OCI-LY7 (cell line): ENCODE results near the gene CCDC85B. TPM values are rescaled to one million over a fixed set of nuclear protein-coding genes. Genes with fewer than 3 reads are reported as not detected.
A peak's percentile ranks its signal among the peaks of the same experiment; 100 is the strongest.

ENCODE experiments used
- BruUV-seq: library from RNA; stranded (reverse); fragments of 400-500 nt; replicated peaks from 2 replicates; lab custom pipeline; 2021; lab: Mats Ljungman, UMichigan
- CTCF ChIA-PET: fragments of 300-600 bp; sonication (Branson Sonifier 250); formaldehyde crosslinking; loops from one replicate; lab custom pipeline; 2022; ENCODE audit warnings: antibody characterized with exemption; ENCODE audit not compliant: unreplicated experiment; lab: Charles Lee
- POLR2A ChIA-PET: fragments of 300-600 bp; sonication (Branson Sonifier 250); formaldehyde crosslinking; loops from one replicate; lab custom pipeline; 2022; ENCODE audit warnings: antibody characterized with exemption; lab: Charles Lee
- DNase-seq: peaks from one replicate; pipeline ENCODE4 v3.0.0-alpha.2; 2015; ENCODE audit warnings: low spot score
- H2AFZ ChIP-seq: fragments of 200-600 bp; sonication (generic), shearing (Covaris generic); 2 replicates; pipeline ENCODE4 v1.6.1; 2014; ENCODE audit warnings: mild to moderate bottlenecking, antibody characterized with exemption, low read length, moderate library complexity
- H3K27ac ChIP-seq: fragments of 200-600 bp; sonication (generic); 2 replicates; pipeline ENCODE4 v1.5.1; 2014; ENCODE audit warnings: mixed run types, low read depth, mild to moderate bottlenecking, moderate library complexity, low read length, inconsistent platforms; ENCODE audit not compliant: poor library complexity, severe bottlenecking
- H3K36me3 ChIP-seq: fragments of 200-600 bp; sonication (generic); 2 replicates; pipeline ENCODE4 v1.6.1; 2014; ENCODE audit warnings: mild to moderate bottlenecking, antibody characterized with exemption, low read length, moderate library complexity, mixed read lengths; ENCODE audit not compliant: insufficient read depth
- H3K4me1 ChIP-seq: fragments of 200-600 bp; sonication (generic); 2 replicates; pipeline ENCODE4 v1.5.1; 2014; ENCODE audit warnings: mild to moderate bottlenecking, low read length; ENCODE audit not compliant: insufficient read depth, poor library complexity, severe bottlenecking
- H3K4me2 ChIP-seq: fragments of 200-600 bp; sonication (generic); 2 replicates; pipeline ENCODE4 v1.6.1; 2014; ENCODE audit warnings: mild to moderate bottlenecking, low read length
- H3K4me3 ChIP-seq: fragments of 200-600 bp; sonication (generic); 2 replicates; pipeline ENCODE4 v1.5.1; 2014; ENCODE audit warnings: mild to moderate bottlenecking, low read depth, low read length; ENCODE audit not compliant: poor library complexity, severe bottlenecking
- H3K79me2 ChIP-seq: fragments of 200-600 bp; sonication (generic); 2 replicates; pipeline ENCODE4 v1.6.1; 2016; ENCODE audit warnings: low read depth, mild to moderate bottlenecking, low read length, moderate library complexity, mixed read lengths; ENCODE audit not compliant: insufficient read depth
- H3K9me2 ChIP-seq: fragments of 200-600 bp; sonication (generic); 2 replicates; pipeline ENCODE4 v1.6.1; 2016; ENCODE audit warnings: mild to moderate bottlenecking, low read length, mixed read lengths; ENCODE audit not compliant: insufficient read depth
- H3K9me3 ChIP-seq: fragments of 200-600 bp; sonication (generic); 2 replicates; pipeline ENCODE4 v1.6.1; 2014; ENCODE audit warnings: mild to moderate bottlenecking, mixed run types, low read length, mixed read lengths
- H4K20me1 ChIP-seq: fragments of 200-600 bp; sonication (generic); 2 replicates; pipeline ENCODE4 v1.6.1; 2014; ENCODE audit warnings: mild to moderate bottlenecking, antibody characterized with exemption, low read length, moderate library complexity, mixed read lengths; ENCODE audit not compliant: insufficient read depth
- EZH2phosphoT487 ChIP-seq: fragments of 200-600 bp; sonication (generic); IDR thresholded peaks from 2 replicates; pipeline ENCODE4 v1.6.1; 2018; ENCODE audit warnings: low read depth, borderline replicate concordance, mild to moderate bottlenecking, mixed run types, antibody characterized with exemption, low read length, moderate library complexity, mixed read lengths
- intact Hi-C: fragments of 100-400 bp; cut with micrococcal nuclease; formaldehyde crosslinking; loops from one replicate; pipeline ENCODE4 v1.10.0; 2022; ENCODE audit not compliant: unreplicated experiment
- total RNA-seq, 2 experiments: library from RNA; depleted of rRNA in 1 of 2; stranded (reverse); fragments of >200 nt in 1 of 2; shearing (Covaris generic) in 1 of 2; gene quantifications; 2 replicates each; pipeline ENCODE4 v1.2.3, GENCODE V29; 2014 to 2022
- TF ChIP-seq, protein P1 (sequence below): fragments of 200-600 bp; sonication (generic); conservative IDR thresholded peaks from 2 replicates; pipeline ENCODE4 v1.5.1; 2014; ENCODE audit warnings: mild to moderate bottlenecking, antibody characterized with exemption, low read length, moderate library complexity, mixed read lengths

The CCDC85B gene
- total RNA-seq, 2 experiments from 2014 or later, result 64.1 to 76.7 TPM

DNA sequence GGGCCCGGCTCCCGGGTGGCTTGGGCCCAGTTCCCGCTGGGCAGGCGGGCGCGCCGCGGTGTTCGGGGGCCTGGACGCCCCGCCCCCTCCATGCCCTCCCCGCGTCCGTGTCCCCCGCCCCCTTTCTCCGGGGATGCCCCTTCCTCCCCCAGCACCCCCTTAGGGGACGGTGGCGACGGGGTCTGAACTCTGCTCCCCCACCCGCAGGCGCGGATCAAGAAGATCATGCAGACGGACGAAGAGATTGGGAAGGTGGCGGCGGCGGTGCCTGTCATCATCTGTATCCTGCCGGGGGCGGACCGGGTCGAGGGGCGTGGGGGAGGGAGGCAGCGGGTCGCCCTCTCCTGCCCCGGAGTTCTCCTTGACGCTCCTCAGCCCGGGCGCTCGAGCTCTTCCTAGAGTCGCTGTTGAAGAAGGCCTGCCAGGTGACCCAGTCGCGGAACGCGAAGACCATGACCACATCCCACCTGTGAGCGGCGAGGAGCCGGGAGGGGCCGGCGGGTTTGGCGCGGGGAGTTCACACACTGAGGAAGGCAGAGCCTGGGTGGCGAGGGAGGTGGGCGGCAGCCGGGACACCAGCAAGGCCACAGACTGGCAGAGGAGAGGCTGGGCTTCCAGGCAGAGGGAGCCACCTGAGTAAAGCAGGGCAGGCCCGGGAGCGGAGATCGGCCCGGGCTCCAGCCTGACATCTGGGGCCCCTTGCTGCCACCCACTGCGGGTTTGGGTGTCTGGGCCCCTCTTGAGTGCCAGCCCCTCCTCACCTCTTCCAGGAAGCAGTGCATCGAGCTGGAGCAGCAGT lies 29.3 kb downstream of the CCDC85B start:
- no peaks in the 10 kb centered on the region for H3K9me3 ChIP-seq
- TF ChIP-seq EZH2phosphoT487, result no peak
- TF ChIP-seq, protein P1, sequence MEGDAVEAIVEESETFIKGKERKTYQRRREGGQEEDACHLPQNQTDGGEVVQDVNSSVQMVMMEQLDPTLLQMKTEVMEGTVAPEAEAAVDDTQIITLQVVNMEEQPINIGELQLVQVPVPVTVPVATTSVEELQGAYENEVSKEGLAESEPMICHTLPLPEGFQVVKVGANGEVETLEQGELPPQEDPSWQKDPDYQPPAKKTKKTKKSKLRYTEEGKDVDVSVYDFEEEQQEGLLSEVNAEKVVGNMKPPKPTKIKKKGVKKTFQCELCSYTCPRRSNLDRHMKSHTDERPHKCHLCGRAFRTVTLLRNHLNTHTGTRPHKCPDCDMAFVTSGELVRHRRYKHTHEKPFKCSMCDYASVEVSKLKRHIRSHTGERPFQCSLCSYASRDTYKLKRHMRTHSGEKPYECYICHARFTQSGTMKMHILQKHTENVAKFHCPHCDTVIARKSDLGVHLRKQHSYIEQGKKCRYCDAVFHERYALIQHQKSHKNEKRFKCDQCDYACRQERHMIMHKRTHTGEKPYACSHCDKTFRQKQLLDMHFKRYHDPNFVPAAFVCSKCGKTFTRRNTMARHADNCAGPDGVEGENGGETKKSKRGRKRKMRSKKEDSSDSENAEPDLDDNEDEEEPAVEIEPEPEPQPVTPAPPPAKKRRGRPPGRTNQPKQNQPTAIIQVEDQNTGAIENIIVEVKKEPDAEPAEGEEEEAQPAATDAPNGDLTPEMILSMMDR, result no peak
- peak; percentile 59 for DNase-seq
- H3K4me3 ChIP-seq, result peak overlapping the region; percentile 76
- H3K9me2 ChIP-seq, result no peaks in the 10 kb centered on the region
- peak overlapping the region; percentile 33 for H2AFZ ChIP-seq
- H3K4me1 ChIP-seq, result peaks cover 22% of the 10 kb centered on the region
- BruUV-seq, result no TSS peak
- peak overlapping the region; percentile 94 for H3K4me2 ChIP-seq
- intact Hi-C loops, result loop anchor here (1.0 to 2.0 kb wide), 4 partner anchors 19 to 83 kb away; partner anchors contain the start of genes BANF1, CCDC85B, CFL1 and EIF1AD
- ChIA-PET POLR2A (no interaction called here), CTCF (no interaction called here)
- H3K79me2 ChIP-seq, result peaks cover 11% of the 10 kb centered on the region; the same call in 1 of the 2 replicates
- H3K27ac ChIP-seq, result peak overlapping the region; percentile 29
- H4K20me1 ChIP-seq, result no peaks in the 10 kb centered on the region
- peaks cover 8% of the 10 kb centered on the region; the same call in 1 of the 2 replicates for H3K36me3 ChIP-seq

DNA sequence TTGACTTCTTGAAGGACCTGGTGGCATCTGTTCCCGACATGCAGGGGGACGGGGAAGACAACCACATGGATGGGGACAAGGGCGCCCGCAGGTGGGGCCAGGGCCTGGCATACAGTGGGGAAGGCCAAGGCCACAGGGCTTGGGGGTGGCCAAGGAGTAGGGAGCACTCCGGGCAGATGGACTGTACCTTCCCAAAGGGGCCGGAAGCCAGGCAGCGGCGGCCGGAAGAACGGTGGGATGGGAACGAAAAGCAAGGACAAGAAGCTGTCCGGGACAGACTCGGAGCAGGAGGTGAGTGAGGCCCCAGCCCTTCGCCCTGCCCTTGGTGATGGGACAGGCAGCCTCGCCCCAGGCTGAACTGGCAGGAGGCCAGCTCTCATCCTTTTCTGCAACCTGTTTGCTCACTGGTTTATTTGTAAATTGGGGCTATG lies 29.9 kb downstream of the CCDC85B start:
- Histone ChIP-seq H3K9me3 (no peaks in the 10 kb centered on the region), H3K4me3 (peak overlapping the region; percentile 76), H3K9me2 (no peaks in the 10 kb centered on the region), H3K4me1 (peaks cover 22% of the 10 kb centered on the region), H3K27ac (no peak overlapping the region), H3K36me3 (peaks cover 8% of the 10 kb centered on the region; the same call in 1 of the 2 replicates), H4K20me1 (no peaks in the 10 kb centered on the region), H3K79me2 (peaks cover 11% of the 10 kb centered on the region; the same call in 1 of the 2 replicates), H2AFZ (no peak overlapping the region), H3K4me2 (peak overlapping the region; percentile 94)
- no TSS peak for BruUV-seq
- intact Hi-C loops, result no loop called here
- ChIA-PET POLR2A (no interaction called here), CTCF (no interaction called here)
- no peak for DNase-seq
- TF ChIP-seq, protein P1, result no peak
- TF ChIP-seq EZH2phosphoT487, result no peak
